H9 (cell line): ENCODE results near the gene RUNX1. TPM values are rescaled to one million over a fixed set of nuclear protein-coding genes. Genes with fewer than 3 reads are reported as not detected.

Experiments
- DNase-seq: peaks from one replicate; pipeline ENCODE4 v3.0.0-alpha.2; 2017
- H2AFZ ChIP-seq: one replicate; pipeline ENCODE4 v1.6.1; 2013; ENCODE audit warnings: mild to moderate bottlenecking, low read length, control low read depth, moderate library complexity
- H2AK5ac ChIP-seq: 2 replicates; pipeline ENCODE4 v1.6.1; 2013; ENCODE audit warnings: low read length, control low read depth, mixed read lengths; ENCODE audit not compliant: insufficient read length
- H2BK120ac ChIP-seq: one replicate; pipeline ENCODE4 v1.6.1; 2013; ENCODE audit warnings: low read depth, mild to moderate bottlenecking, low read length, control low read depth, inconsistent platforms; ENCODE audit not compliant: poor library complexity, severe bottlenecking
- H2BK12ac ChIP-seq: 2 replicates; pipeline ENCODE4 v1.6.1; 2013; ENCODE audit warnings: low read length, control low read depth, mixed read lengths, low read depth; ENCODE audit not compliant: insufficient read length
- H2BK15ac ChIP-seq: 2 replicates; pipeline ENCODE4 v1.6.1; 2013; ENCODE audit warnings: low read depth, low read length, control low read depth
- H2BK20ac ChIP-seq: one replicate; pipeline ENCODE4 v1.6.1; 2013; ENCODE audit warnings: low read depth, mild to moderate bottlenecking, low read length, control low read depth, inconsistent platforms; ENCODE audit not compliant: poor library complexity, severe bottlenecking
- H2BK5ac ChIP-seq: 2 replicates; pipeline ENCODE4 v1.6.1; 2013; ENCODE audit warnings: low read length, control low read depth, mixed read lengths; ENCODE audit not compliant: insufficient read length
- H3K14ac ChIP-seq: 2 replicates; pipeline ENCODE4 v1.6.1; 2013; ENCODE audit warnings: low read length, control low read depth; ENCODE audit not compliant: insufficient read depth
- H3K18ac ChIP-seq: 2 replicates; pipeline ENCODE4 v1.6.1; 2013; ENCODE audit warnings: low read depth, mild to moderate bottlenecking, mixed read lengths, low read length, control low read depth; ENCODE audit not compliant: insufficient read length
- H3K23ac ChIP-seq: 2 replicates; pipeline ENCODE4 v1.6.1; 2013; ENCODE audit warnings: low read length, control low read depth, mixed read lengths, low read depth; ENCODE audit not compliant: insufficient read length
- H3K23me2 ChIP-seq: 2 replicates; pipeline ENCODE4 v1.6.1; 2013; ENCODE audit warnings: low read depth, mild to moderate bottlenecking, mixed read lengths, low read length, control low read depth; ENCODE audit not compliant: insufficient read length, poor library complexity, severe bottlenecking
- H3K27ac ChIP-seq: 2 replicates; pipeline ENCODE4 v1.5.1; 2013; ENCODE audit warnings: low read length, control low read depth, mixed read lengths, low read depth; ENCODE audit not compliant: insufficient read length
- H3K27me3 ChIP-seq: 2 replicates; pipeline ENCODE4 v1.6.1; 2013; ENCODE audit warnings: low read length, control low read depth, inconsistent platforms; ENCODE audit not compliant: insufficient read depth
- H3K4ac ChIP-seq: 2 replicates; pipeline ENCODE4 v1.6.1; 2013; ENCODE audit warnings: low read depth, mild to moderate bottlenecking, control low read depth, inconsistent platforms, low read length, moderate library complexity
- H3K4me1 ChIP-seq: 2 replicates; pipeline ENCODE4 v1.6.1; 2013; ENCODE audit warnings: low read length, control low read depth, inconsistent platforms; ENCODE audit not compliant: insufficient read depth
- H3K4me2 ChIP-seq: 2 replicates; pipeline ENCODE4 v1.6.1; 2013; ENCODE audit warnings: low read length, control low read depth, mixed read lengths; ENCODE audit not compliant: insufficient read length, insufficient read depth
- H3K56ac ChIP-seq: 2 replicates; pipeline ENCODE4 v1.6.1; 2013; ENCODE audit warnings: low read depth, mild to moderate bottlenecking, mixed read lengths, low read length, control low read depth; ENCODE audit not compliant: insufficient read length
- H3K79me1 ChIP-seq: 2 replicates; pipeline ENCODE4 v1.6.1; 2013; ENCODE audit warnings: low read depth, mild to moderate bottlenecking, moderate library complexity, low read length, control low read depth, inconsistent platforms; ENCODE audit not compliant: insufficient read depth, poor library complexity, severe bottlenecking
- H3K79me2 ChIP-seq: 2 replicates; pipeline ENCODE4 v1.6.1; 2013; ENCODE audit warnings: low read length, control low read depth, inconsistent platforms; ENCODE audit not compliant: insufficient read depth
- H3K9ac ChIP-seq: 2 replicates; pipeline ENCODE4 v1.6.1; 2013; ENCODE audit warnings: low read length, control low read depth, mixed read lengths; ENCODE audit not compliant: insufficient read length; ENCODE audit errors: extremely low read depth
- H3K9me3 ChIP-seq: one replicate; pipeline ENCODE4 v1.6.1; 2013; ENCODE audit warnings: low read depth, low read length, inconsistent platforms; ENCODE audit not compliant: control insufficient read depth
- H3T11ph ChIP-seq: one replicate; pipeline ENCODE4 v1.6.1; 2013; ENCODE audit warnings: mild to moderate bottlenecking, low read length, control low read depth, inconsistent platforms
- H4K20me1 ChIP-seq: one replicate; pipeline ENCODE4 v1.6.1; 2013; ENCODE audit not compliant: control insufficient read depth, insufficient read length, insufficient read depth
- H4K5ac ChIP-seq: 2 replicates; pipeline ENCODE4 v1.6.1; 2013; ENCODE audit warnings: low read depth, mild to moderate bottlenecking, mixed read lengths, low read length, control low read depth; ENCODE audit not compliant: insufficient read length
- H4K8ac ChIP-seq: replicated peaks from 2 replicates; pipeline ENCODE4 v1.6.1; 2013; ENCODE audit warnings: low read length, control low read depth, mixed read lengths, low read depth; ENCODE audit not compliant: insufficient read length
- H4K91ac ChIP-seq: 2 replicates; pipeline ENCODE4 v1.6.1; 2013; ENCODE audit warnings: low read depth, mild to moderate bottlenecking, moderate library complexity, mixed read lengths, low read length, control low read depth; ENCODE audit not compliant: insufficient read length
- H3K27ac Mint-ChIP-seq, 3 experiments: 2 replicates in 2 of 3; 3 replicates in 1 of 3; pipeline ENCODE4 v1.8.0; 2020 to 2021; ENCODE audit warnings: mixed read lengths in 3 of 3, mild to moderate bottlenecking in 1 of 3, moderate library complexity in 1 of 3
- H3K27me3 Mint-ChIP-seq: 2 replicates; pipeline ENCODE4 v1.8.0; 2021; ENCODE audit warnings: low read depth, mild to moderate bottlenecking, moderate library complexity, mixed read lengths
- H3K36me3 Mint-ChIP-seq, 3 experiments: 2 replicates in 2 of 3; 3 replicates in 1 of 3; pipeline ENCODE4 v1.8.0; 2020 to 2021; ENCODE audit warnings: low read depth in 3 of 3, mixed read lengths in 3 of 3; ENCODE audit not compliant: insufficient read depth in 1 of 3
- H3K4me1 Mint-ChIP-seq, 2 experiments: 2 replicates each; pipeline ENCODE4 v1.8.0; 2020; ENCODE audit warnings: mixed read lengths in 2 of 2
- H3K4me3 Mint-ChIP-seq, 2 experiments: 2 replicates in 1 of 2; 3 replicates in 1 of 2; pipeline ENCODE4 v1.8.0; 2020 to 2021; ENCODE audit warnings: mild to moderate bottlenecking in 2 of 2, mixed read lengths in 2 of 2, moderate library complexity in 1 of 2
- H3K9me3 Mint-ChIP-seq, 2 experiments: 2 replicates in 1 of 2; 3 replicates in 1 of 2; pipeline ENCODE4 v1.8.0; 2020; ENCODE audit warnings: mild to moderate bottlenecking in 2 of 2, mixed read lengths in 2 of 2, moderate library complexity in 1 of 2
- WGBS: extraction: QIAGEN DNeasy Blood & Tissue Kit; methylation state at CpG from one replicate; pipeline ENCODE4 v1.1.7; 2013; ENCODE audit warnings: missing lambda C conversion rate, low lambda C conversion rate, mixed read lengths; ENCODE audit not compliant: insufficient read length; ENCODE audit errors: extremely low coverage; 5-methylcytosine and 5-hydroxymethylcytosine counted together
- total RNA-seq: library from RNA; stranded (reverse); gene quantifications from 2 replicates; pipeline ENCODE4 v1.2.1, GENCODE V29; 2021
- TF ChIP-seq, protein P1 (sequence below): fragments of 200-600 bp; sonication (generic); conservative IDR thresholded peaks from 3 replicates; pipeline ENCODE4 v1.8.0; 2021; ENCODE audit warnings: antibody characterized with exemption, mild to moderate bottlenecking

The RUNX1 gene
- total RNA-seq, 1 experiment from 2014 or later = 0.72 TPM

DNA sequence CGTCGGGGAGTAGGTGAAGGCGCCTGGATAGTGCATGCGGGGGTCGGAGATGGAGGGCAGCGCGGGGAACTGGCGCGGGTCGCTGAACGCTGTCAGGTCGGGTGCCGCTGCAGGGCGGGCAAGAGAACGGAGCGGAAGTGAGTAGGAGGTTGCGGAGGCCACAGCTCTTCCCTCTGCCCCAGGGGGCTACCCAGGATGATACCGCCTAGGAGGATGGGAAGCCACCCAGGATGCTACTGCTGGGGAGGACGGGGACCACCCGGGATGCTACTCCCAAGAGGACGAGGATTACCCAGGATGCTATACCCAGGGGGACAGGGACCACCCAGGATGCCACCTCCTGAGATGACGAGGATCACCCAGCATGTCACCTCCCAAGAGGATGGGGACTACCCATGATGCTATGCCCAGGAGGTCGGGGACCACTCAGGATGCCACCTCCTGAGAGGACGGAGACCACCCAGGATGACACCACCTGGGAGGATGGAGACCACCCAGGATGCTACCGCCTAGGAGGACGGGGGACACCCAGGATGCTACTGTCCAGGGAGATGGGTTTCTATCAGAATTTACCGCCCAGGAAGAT is 256.5 kb downstream of the RUNX1 start:
- Histone ChIP-seq H2BK12ac (no peak overlapping the region), H2BK120ac (no peak overlapping the region), H3K23me2 (no peaks in the 10 kb centered on the region), H3K23ac (no peak overlapping the region), H3K4me1 (no peaks in the 10 kb centered on the region), H3K18ac (no peak overlapping the region), H4K8ac (no peak overlapping the region), H4K20me1 (no peaks in the 10 kb centered on the region), H2AK5ac (no peak overlapping the region), H3K79me2 (no peaks in the 10 kb centered on the region), H3K9me3 (no peaks in the 10 kb centered on the region), H3K27me3 (no peaks in the 10 kb centered on the region), H3K27ac (no peak overlapping the region), H2BK5ac (no peak overlapping the region), H2AFZ (no peak overlapping the region), H3K4ac (no peak overlapping the region), H4K91ac (no peak overlapping the region), H3K9ac (no peak overlapping the region), H2BK15ac (no peak overlapping the region), H3T11ph (no peak overlapping the region), H3K79me1 (no peaks in the 10 kb centered on the region), H2BK20ac (no peak overlapping the region), H3K56ac (no peak overlapping the region), H3K4me2 (no peak overlapping the region), H4K5ac (no peak overlapping the region), H3K14ac (no peak overlapping the region)
- no peaks in the 10 kb centered on the region for H3K36me3 Mint-ChIP-seq
- no peaks in the 10 kb centered on the region for H3K9me3 Mint-ChIP-seq
- TF ChIP-seq, protein P1, sequence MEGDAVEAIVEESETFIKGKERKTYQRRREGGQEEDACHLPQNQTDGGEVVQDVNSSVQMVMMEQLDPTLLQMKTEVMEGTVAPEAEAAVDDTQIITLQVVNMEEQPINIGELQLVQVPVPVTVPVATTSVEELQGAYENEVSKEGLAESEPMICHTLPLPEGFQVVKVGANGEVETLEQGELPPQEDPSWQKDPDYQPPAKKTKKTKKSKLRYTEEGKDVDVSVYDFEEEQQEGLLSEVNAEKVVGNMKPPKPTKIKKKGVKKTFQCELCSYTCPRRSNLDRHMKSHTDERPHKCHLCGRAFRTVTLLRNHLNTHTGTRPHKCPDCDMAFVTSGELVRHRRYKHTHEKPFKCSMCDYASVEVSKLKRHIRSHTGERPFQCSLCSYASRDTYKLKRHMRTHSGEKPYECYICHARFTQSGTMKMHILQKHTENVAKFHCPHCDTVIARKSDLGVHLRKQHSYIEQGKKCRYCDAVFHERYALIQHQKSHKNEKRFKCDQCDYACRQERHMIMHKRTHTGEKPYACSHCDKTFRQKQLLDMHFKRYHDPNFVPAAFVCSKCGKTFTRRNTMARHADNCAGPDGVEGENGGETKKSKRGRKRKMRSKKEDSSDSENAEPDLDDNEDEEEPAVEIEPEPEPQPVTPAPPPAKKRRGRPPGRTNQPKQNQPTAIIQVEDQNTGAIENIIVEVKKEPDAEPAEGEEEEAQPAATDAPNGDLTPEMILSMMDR = no peak
- WGBS = no CpG with 5 or more reads among the region's 27 CpGs
- no peak overlapping the region for H3K27ac Mint-ChIP-seq
- H3K27me3 Mint-ChIP-seq = peaks cover 5% of the 10 kb centered on the region
- H3K4me3 Mint-ChIP-seq = no peak overlapping the region; a peak in 1 of 5 replicates
- DNase-seq = no peak
- peaks cover 19 to 22% of the 10 kb centered on the region in 2 experiments for H3K4me1 Mint-ChIP-seq
